Colonic mucosa (tissue), 4 donors: ENCODE data around the gene PDGFD. TPM values are rescaled to one million over a fixed set of nuclear protein-coding genes. Genes with fewer than 3 reads are reported as not detected.

Experiments
- DNase-seq: peaks from one replicate; pipeline ENCODE4 v3.0.0-alpha.2; 2020
- H3K27ac ChIP-seq: fragments of 200-600 bp; one replicate; pipeline ENCODE4 v1.8.0; 2021
- H3K27me3 ChIP-seq: fragments of 200-600 bp; one replicate; pipeline ENCODE4 v1.8.0; 2021
- H3K36me3 ChIP-seq: fragments of 200-600 bp; one replicate; pipeline ENCODE4 v1.8.0; 2021
- H3K4me1 ChIP-seq: fragments of 200-600 bp; one replicate; pipeline ENCODE4 v1.8.0; 2021; ENCODE audit warnings: mild to moderate bottlenecking
- H3K4me3 ChIP-seq: fragments of 200-600 bp; one replicate; pipeline ENCODE4 v1.8.0; 2021
- H3K9ac ChIP-seq, 2 donors: one replicate each; pipeline ENCODE4 v1.7.0; 2013; ENCODE audit warnings: control low read depth in 2 of 2, low read depth in 2 of 2, low read length in 2 of 2
- H3K9me3 ChIP-seq: fragments of 200-600 bp; one replicate; pipeline ENCODE4 v1.8.0; 2021
- intact Hi-C: fragments of 100-400 bp; cut with DNase I; formaldehyde crosslinking; loops from one replicate; pipeline ENCODE4 v1.14.1; 2022
- total RNA-seq, 2 donors: library from RNA; stranded (reverse); fragmentation: NEBNext Ultra II Directional in 1 of 2; extraction: Animal tissue kit (Norgen Biotek cat#: 25700) in 1 of 2; gene quantifications; one replicate each; pipeline ENCODE4 v1.2.1, GENCODE V29; 2021
- TF ChIP-seq, protein P1 (sequence below): fragments of 200-600 bp; IDR thresholded peaks from one replicate; pipeline ENCODE4 v1.8.0; 2022; ENCODE audit warnings: antibody characterized with exemption, mild to moderate bottlenecking
- donor health status: healthy.
- donor health status: DM: no; HTN: no; CAD: no.
- donor health status: DM: no; HTN: no; CAD: no.

The PDGFD gene
- total RNA-seq, 2 donors from 2014 or later, result 2.1 to 5.4 TPM

DNA sequence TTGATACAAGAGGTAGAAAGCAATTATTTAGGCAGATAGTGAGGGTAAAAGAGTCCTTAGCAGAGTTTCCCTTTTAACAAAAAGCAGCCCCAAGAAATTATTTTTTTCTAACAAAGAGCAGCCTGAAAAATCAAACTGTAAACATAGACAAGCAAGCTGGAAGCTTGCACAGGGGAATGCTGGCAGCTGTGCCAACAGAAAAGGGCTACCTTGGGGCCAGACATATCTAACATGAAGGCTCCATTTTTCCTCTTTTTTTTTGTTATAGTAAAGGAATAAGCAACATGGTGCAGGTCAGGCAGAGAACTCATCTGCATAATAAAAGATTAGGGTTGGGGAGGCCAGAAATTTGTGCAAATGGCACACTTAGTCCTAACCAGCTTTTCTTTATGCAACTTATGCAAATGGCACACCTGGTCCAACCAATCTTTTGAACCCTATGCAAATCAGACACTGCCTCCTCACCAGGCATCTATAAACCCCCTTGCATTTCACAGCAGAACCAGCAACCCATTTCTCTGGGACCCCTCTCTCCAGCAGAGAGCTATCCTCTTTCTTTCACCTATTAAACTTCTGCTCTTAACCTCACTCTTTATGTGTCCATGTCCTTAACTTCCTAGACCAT, 41.8 kb downstream of the PDGFD start:
- Histone ChIP-seq H3K27me3 (no peaks in the 10 kb centered on the region), H3K9ac (no peak overlapping the region), H3K4me1 (no peaks in the 10 kb centered on the region), H3K36me3 (no peaks in the 10 kb centered on the region), H3K27ac (no peak overlapping the region), H3K4me3 (no peak overlapping the region), H3K9me3 (no peaks in the 10 kb centered on the region)
- intact Hi-C loops, result no loop called here
- no peak for DNase-seq
- TF ChIP-seq, protein P1, sequence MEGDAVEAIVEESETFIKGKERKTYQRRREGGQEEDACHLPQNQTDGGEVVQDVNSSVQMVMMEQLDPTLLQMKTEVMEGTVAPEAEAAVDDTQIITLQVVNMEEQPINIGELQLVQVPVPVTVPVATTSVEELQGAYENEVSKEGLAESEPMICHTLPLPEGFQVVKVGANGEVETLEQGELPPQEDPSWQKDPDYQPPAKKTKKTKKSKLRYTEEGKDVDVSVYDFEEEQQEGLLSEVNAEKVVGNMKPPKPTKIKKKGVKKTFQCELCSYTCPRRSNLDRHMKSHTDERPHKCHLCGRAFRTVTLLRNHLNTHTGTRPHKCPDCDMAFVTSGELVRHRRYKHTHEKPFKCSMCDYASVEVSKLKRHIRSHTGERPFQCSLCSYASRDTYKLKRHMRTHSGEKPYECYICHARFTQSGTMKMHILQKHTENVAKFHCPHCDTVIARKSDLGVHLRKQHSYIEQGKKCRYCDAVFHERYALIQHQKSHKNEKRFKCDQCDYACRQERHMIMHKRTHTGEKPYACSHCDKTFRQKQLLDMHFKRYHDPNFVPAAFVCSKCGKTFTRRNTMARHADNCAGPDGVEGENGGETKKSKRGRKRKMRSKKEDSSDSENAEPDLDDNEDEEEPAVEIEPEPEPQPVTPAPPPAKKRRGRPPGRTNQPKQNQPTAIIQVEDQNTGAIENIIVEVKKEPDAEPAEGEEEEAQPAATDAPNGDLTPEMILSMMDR, result no peak

DNA sequence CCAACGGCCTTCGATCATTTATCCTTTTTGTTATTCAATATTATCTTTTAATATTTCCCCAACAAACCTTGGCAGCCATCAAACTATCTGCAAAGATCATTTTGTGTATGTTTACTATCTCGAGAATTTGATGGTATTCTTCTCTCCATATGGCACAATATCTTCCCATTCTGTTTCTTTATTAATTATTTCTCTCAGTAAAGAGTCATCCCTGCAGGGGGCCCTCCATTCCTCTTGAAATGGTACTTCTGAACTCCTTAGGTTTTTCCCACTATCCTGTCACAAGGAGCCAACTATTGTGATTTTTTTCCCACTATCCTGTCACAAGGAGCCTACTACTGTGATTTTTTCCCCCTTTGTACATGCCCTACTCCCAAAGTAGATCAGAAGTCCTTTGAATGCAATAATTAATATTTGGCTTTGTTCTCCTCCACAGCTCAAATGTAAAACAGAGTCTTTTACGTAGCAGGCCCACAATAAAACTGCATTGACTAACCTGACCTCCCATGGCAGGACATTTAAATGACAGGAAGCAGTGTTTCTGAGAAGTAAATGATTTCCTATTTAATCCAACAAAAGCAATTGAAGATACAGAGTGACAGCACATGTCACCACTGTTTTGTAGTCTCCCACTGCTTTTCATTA, 43.3 kb downstream of the PDGFD start:
- Histone ChIP-seq H3K27ac (no peak overlapping the region), H3K27me3 (no peaks in the 10 kb centered on the region), H3K4me1 (no peaks in the 10 kb centered on the region), H3K9ac (no peak overlapping the region), H3K9me3 (no peaks in the 10 kb centered on the region), H3K36me3 (no peaks in the 10 kb centered on the region), H3K4me3 (no peak overlapping the region)
- intact Hi-C loops, result no loop called here
- TF ChIP-seq, protein P1, result no peak
- DNase-seq, result no peak

DNA sequence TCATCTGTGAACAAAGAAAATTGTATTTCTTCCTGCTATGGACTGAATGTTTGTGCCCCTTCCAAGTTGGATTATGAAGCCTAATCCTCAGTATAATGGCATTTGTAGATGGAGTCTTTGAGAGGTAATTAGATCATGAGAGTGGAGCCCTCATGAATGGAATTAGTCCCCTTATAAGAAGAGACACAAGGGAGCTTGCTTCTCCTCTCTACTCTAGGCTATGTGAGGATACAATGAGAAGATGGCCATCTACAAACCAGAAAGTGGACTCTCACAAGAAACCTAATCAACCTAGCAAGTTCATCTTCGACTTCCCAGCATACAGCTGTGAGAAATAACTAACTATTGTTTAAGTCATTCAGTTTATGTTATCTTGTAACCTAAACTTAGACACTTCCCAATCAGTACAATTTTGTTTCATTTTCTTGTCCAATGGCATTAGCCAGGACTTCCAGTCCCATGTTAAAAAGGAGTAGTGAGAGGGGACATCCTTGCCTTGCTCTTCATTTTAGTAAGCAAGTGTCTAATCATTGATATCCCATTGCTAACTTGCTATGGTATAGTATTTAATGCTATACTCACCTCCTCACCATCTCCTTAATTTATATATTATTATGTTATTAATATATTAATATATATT, 45.7 kb downstream of the PDGFD start:
- no peaks in the 10 kb centered on the region for H3K27me3 ChIP-seq
- H3K4me1 ChIP-seq, result no peaks in the 10 kb centered on the region
- no peak overlapping the region for H3K27ac ChIP-seq
- H3K36me3 ChIP-seq, result no peaks in the 10 kb centered on the region
- H3K4me3 ChIP-seq, result no peak overlapping the region
- H3K9me3 ChIP-seq, result no peaks in the 10 kb centered on the region
- TF ChIP-seq, protein P1, result no peak
- intact Hi-C loops, result no loop called here
- H3K9ac ChIP-seq, result no peak overlapping the region
- DNase-seq, result no peak

DNA sequence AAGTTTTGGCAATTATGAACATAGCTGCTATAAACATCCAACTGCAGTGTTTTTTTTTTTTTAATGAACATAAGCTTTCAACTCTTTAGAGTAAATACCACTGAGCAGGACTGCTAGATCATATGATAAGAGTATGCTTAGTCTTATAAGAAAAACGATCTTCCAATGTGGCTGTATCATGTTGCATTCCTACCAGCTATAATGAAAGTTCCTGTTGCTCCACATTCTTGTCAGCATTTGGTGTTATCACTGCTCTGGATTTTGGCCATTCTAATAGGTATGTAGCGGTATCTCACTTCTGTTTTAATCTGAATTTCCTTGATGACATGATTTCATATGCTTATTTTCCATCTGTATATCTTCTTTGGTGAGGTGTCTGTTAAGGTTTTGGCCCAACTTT, 50.4 kb downstream of the PDGFD start:
- intact Hi-C loops, result no loop called here
- no peaks in the 10 kb centered on the region for H3K9me3 ChIP-seq
- no peak for DNase-seq

DNA sequence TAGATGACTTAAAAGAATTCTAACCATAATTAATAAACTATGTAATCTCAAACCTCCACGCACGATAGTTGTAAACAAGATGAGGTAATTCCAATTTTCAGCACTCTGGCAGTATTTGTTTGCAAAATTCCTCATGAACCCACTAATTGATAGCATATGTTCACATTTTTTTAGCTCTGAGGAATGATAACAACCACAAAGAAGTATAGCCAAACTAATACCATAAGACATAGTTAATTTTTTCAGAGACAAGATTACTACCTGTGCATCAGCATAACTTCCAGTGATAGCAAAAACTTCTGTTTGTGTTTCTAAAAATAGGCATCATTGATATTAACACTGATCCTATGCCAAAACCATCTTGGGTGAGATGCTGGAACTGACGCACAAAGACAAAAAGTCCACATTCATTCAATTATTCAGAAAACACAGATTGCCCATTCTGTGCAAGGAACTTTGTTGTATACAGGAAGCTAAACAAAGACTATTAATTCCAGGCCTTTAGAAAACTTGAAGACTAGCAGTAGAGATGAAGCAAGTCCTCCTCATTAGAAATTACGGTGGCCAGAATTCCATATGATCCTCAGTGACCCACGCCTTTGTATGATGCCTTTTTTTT, 57.7 kb downstream of the PDGFD start:
- H3K4me1 ChIP-seq, result no peaks in the 10 kb centered on the region
- H3K9ac ChIP-seq, result no peak overlapping the region
- no peak overlapping the region for H3K4me3 ChIP-seq
- no peaks in the 10 kb centered on the region for H3K27me3 ChIP-seq
- H3K27ac ChIP-seq, result no peak overlapping the region
- H3K9me3 ChIP-seq, result no peaks in the 10 kb centered on the region
- TF ChIP-seq, protein P1, result no peak
- no peak for DNase-seq
- no peaks in the 10 kb centered on the region for H3K36me3 ChIP-seq
- intact Hi-C loops, result no loop called here

More for the DNA sequence above, 50.4 kb downstream of the PDGFD start:
- no peak overlapping the region for H3K4me3 ChIP-seq
- H3K27ac ChIP-seq, result no peak overlapping the region
- no peak overlapping the region for H3K9ac ChIP-seq
- no peaks in the 10 kb centered on the region for H3K36me3 ChIP-seq
- no peaks in the 10 kb centered on the region for H3K4me1 ChIP-seq
- TF ChIP-seq, protein P1, result no peak
- H3K27me3 ChIP-seq, result no peaks in the 10 kb centered on the region
